Measurements from ENCODE around the gene PLPP6. TPM values are rescaled to one million over a fixed set of nuclear protein-coding genes. Genes with fewer than 3 reads are reported as not detected.

The PLPP6 gene
- total RNA-seq, 1 donor from 2014 or later: 7.3 TPM

- no peak overlapping the region for H3K27ac Mint-ChIP-seq (ENCODE audit: unreplicated experiment)
- peaks cover 17% of the 10 kb centered on the region for H3K4me1 ChIP-seq (ENCODE audit: insufficient read depth, low read length)
- H3K4me2 ChIP-seq (ENCODE audit: low read length): no peak overlapping the region
- FAIRE-seq (no peak), DNase-seq (ENCODE audit: low read depth) (no peak)
- no peaks in the 10 kb centered on the region for H3K9me3 ChIP-seq (ENCODE audit: insufficient read depth, low read depth, low read length)
- H4K20me1 ChIP-seq (ENCODE audit: insufficient read depth, low read length): peaks cover 6% of the 10 kb centered on the region
- H3K4me1 Mint-ChIP-seq (ENCODE audit: low read depth, unreplicated experiment): peaks cover 2% of the 10 kb centered on the region
- H3K9me3 Mint-ChIP-seq (ENCODE audit: unreplicated experiment): no peaks in the 10 kb centered on the region
- no peaks in the 10 kb centered on the region for H3K36me3 ChIP-seq (ENCODE audit: insufficient read depth, low read length)
- no peak overlapping the region for H3K27ac ChIP-seq (ENCODE audit: low read depth, low read length)
- H3K9ac ChIP-seq (ENCODE audit: low read length): no peak overlapping the region
- no peaks in the 10 kb centered on the region for H3K27me3 Mint-ChIP-seq (ENCODE audit: low read depth, unreplicated experiment)
- no peaks in the 10 kb centered on the region for H3K27me3 ChIP-seq (ENCODE audit: insufficient read depth, low read length)
- H2AFZ ChIP-seq (ENCODE audit: low read depth, low read length): no peak overlapping the region
- H3K79me2 ChIP-seq (ENCODE audit: insufficient read depth, low read length): peaks cover 29% of the 10 kb centered on the region
- TF ChIP-seq EZH2 (IDR thresholded peaks at IDR 0.05; ENCODE audit: insufficient read depth, low read length) (no peak), CTCF (IDR thresholded peaks at IDR 0.05; ENCODE audit: insufficient read depth, low read depth, low read length) (no peak)
- no peak overlapping the region for H3K4me3 Mint-ChIP-seq (ENCODE audit: unreplicated experiment)
- no peaks in the 10 kb centered on the region for H3K36me3 Mint-ChIP-seq (ENCODE audit: low read depth, unreplicated experiment)
- no peak overlapping the region for H3K4me3 ChIP-seq (ENCODE audit: insufficient read depth, low read depth, low read length)
Measured at GRCh38 chr9:4677392-4677791, 15.3 kb downstream of the PLPP6 start.

- Histone ChIP-seq H3K79me2 (ENCODE audit: insufficient read depth, low read length) (peaks cover 39% of the 10 kb centered on the region), H3K9ac (ENCODE audit: low read length) (peak overlapping the region; percentile 97), H3K9me3 (ENCODE audit: insufficient read depth, low read depth, low read length) (no peaks in the 10 kb centered on the region), H2AFZ (ENCODE audit: low read depth, low read length) (peak overlapping the region; percentile 83), H3K4me1 (ENCODE audit: insufficient read depth, low read length) (peaks cover 17% of the 10 kb centered on the region), H3K4me2 (ENCODE audit: low read length) (peak overlapping the region; percentile 100), H3K27ac (ENCODE audit: low read depth, low read length) (peak overlapping the region; percentile 94), H3K4me3 (ENCODE audit: insufficient read depth, low read depth, low read length) (peak overlapping the region; percentile 89), H4K20me1 (ENCODE audit: insufficient read depth, low read length) (peaks cover 13% of the 10 kb centered on the region), H3K27me3 (ENCODE audit: insufficient read depth, low read length) (no peaks in the 10 kb centered on the region), H3K36me3 (ENCODE audit: insufficient read depth, low read length) (no peaks in the 10 kb centered on the region)
- H3K9me3 Mint-ChIP-seq (ENCODE audit: unreplicated experiment): no peaks in the 10 kb centered on the region
- H3K36me3 Mint-ChIP-seq (ENCODE audit: low read depth, unreplicated experiment): no peaks in the 10 kb centered on the region
- no peak overlapping the region for H3K4me3 Mint-ChIP-seq (ENCODE audit: unreplicated experiment)
- no peak for TF ChIP-seq CTCF (IDR thresholded peaks at IDR 0.05; ENCODE audit: insufficient read depth, low read depth, low read length)
- no peak for TF ChIP-seq EZH2 (IDR thresholded peaks at IDR 0.05; ENCODE audit: insufficient read depth, low read length)
- H3K27ac Mint-ChIP-seq (ENCODE audit: unreplicated experiment): no peak overlapping the region
- no peak for FAIRE-seq
- no peak for DNase-seq (ENCODE audit: low read depth)
- peaks cover 2% of the 10 kb centered on the region for H3K4me1 Mint-ChIP-seq (ENCODE audit: low read depth, unreplicated experiment)
- H3K27me3 Mint-ChIP-seq (ENCODE audit: low read depth, unreplicated experiment): no peaks in the 10 kb centered on the region
Measured at GRCh38 chr9:4678679-4679267, 16.7 kb downstream of the PLPP6 start.
